Activated naive CD8-positive, alpha-beta T cell (primary cell): ENCODE data around the gene RAB11B.

Experiments used
- H3K27ac Mint-ChIP-seq: one replicate; pipeline ENCODE4 v1.8.0; 2021; ENCODE audit warnings: mixed read lengths
- H3K27me3 Mint-ChIP-seq: one replicate; pipeline ENCODE4 v1.8.0; 2021; ENCODE audit warnings: mixed read lengths
- H3K36me3 Mint-ChIP-seq: one replicate; pipeline ENCODE4 v1.8.0; 2021; ENCODE audit warnings: mixed read lengths
- H3K4me1 Mint-ChIP-seq: one replicate; pipeline ENCODE4 v1.8.0; 2021; ENCODE audit warnings: low read depth, mixed read lengths
- H3K4me3 Mint-ChIP-seq: one replicate; pipeline ENCODE4 v1.8.0; 2021; ENCODE audit warnings: mild to moderate bottlenecking, mixed read lengths
- H3K9me3 Mint-ChIP-seq: one replicate; pipeline ENCODE4 v1.8.0; 2021; ENCODE audit warnings: low read depth, mixed read lengths

RAB11B gene

GRCh38 chr19:8452446-8453123, 62.4 kb downstream of the RAB11B start:
- no peaks in the 10 kb centered on the region for H3K9me3 Mint-ChIP-seq
- peaks cover 4% of the 10 kb centered on the region for H3K36me3 Mint-ChIP-seq
- H3K4me1 Mint-ChIP-seq = peaks cover 81% of the 10 kb centered on the region
- H3K27ac Mint-ChIP-seq = peak overlapping the region; percentile 86
- no peaks in the 10 kb centered on the region for H3K27me3 Mint-ChIP-seq
- H3K4me3 Mint-ChIP-seq = peak overlapping the region; percentile 50

DNA sequence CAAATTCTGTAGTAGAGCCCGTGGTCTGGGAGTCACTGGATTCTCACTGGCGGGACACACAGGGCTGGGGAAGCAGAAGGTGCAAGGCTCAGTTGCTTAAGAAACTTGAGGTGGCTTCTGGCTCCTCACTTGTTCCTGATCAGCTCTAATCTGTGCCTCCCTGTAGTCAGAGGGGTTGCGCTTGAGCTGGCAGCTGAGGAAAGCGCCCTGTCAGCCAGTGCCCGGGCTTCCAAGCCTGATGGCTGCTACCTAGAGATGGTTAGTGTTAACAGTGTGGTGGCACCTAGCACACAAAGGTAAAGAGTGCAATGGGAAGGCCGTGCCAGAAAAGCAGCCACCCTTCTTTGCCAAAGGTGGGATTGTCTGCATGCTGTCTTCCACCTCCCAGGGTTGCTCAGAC, 63.5 kb downstream of the RAB11B start:
- peak overlapping the region; percentile 8 for H3K27ac Mint-ChIP-seq
- peaks cover 4% of the 10 kb centered on the region for H3K36me3 Mint-ChIP-seq
- H3K4me1 Mint-ChIP-seq = peaks cover 85% of the 10 kb centered on the region
- H3K9me3 Mint-ChIP-seq = no peaks in the 10 kb centered on the region
- no peaks in the 10 kb centered on the region for H3K27me3 Mint-ChIP-seq
- peak overlapping the region; percentile 42 for H3K4me3 Mint-ChIP-seq
